ENCODE measurements around the gene PON3. TPM values are rescaled to one million over a fixed set of nuclear protein-coding genes. Genes with fewer than 3 reads are reported as not detected.

PON3 gene
- total RNA-seq: not detected

- Histone ChIP-seq H3K27me3 (replicated peaks; ENCODE audit: insufficient read depth) (peaks cover 10% of the 10 kb centered on the region), H3K27ac (no peak within 1 kb of the TSS), H3K4me3 (peak within 1 kb of the TSS; percentile 69), H3K9me3 (no peaks in the 10 kb centered on the region), H3K36me3 (no peaks in the 10 kb centered on the region), H3K4me1 (ENCODE audit: control insufficient read depth in 1 of 2, low read depth in 2 of 2) (peaks cover 0 to 9% of the 10 kb centered on the region in 2 donors)
- DNase-seq (ENCODE audit: low spot score) (no peak), ATAC-seq (ENCODE audit: insufficient number of reproducible peaks, low FRiP score, low read depth) (no peak)
- TF ChIP-seq CTCF (IDR thresholded peaks at IDR 0.05): no peak
Observed at GRCh38 chr7:95396136-95397032, at the start of gene PON3. Gene PON3, minus strand, starts transcription at chr7:95396375. Its CDS starts 25 bp downstream, at chr7:95396350.

DNA sequence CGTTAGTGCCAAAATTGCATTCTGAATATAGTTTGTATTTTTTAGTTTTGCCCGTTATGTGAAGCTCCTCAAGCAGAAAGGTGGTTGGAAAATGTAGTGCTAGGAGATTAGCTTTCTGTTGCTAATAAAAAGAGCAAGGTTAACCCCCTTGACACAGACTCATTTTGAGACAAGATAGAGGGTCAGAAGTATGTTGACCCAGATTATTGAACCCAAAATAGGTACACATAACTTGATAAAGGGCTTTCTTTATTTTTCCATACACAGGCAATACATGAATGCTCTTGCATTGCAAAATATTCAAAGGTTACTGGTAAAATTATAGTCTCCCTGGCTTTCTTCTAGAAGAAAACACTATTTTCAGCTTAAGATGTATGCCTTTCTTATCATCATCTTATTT, 48.6 kb upstream of the PON3 start:
- no peaks in the 10 kb centered on the region for H3K9me3 ChIP-seq
- no peak overlapping the region for H3K4me3 ChIP-seq
- no peak for TF ChIP-seq CTCF (IDR thresholded peaks at IDR 0.05)
- H3K4me1 ChIP-seq (ENCODE audit: control insufficient read depth in 1 of 2, low read depth in 2 of 2): no peaks in the 10 kb centered on the region
- no peaks in the 10 kb centered on the region for H3K36me3 ChIP-seq
- no peaks in the 10 kb centered on the region for H3K27me3 ChIP-seq (replicated peaks; ENCODE audit: insufficient read depth)
- no peak overlapping the region for H3K27ac ChIP-seq
- ATAC-seq (ENCODE audit: insufficient number of reproducible peaks, low FRiP score, low read depth) (no peak), DNase-seq (ENCODE audit: low spot score) (no peak)

DNA sequence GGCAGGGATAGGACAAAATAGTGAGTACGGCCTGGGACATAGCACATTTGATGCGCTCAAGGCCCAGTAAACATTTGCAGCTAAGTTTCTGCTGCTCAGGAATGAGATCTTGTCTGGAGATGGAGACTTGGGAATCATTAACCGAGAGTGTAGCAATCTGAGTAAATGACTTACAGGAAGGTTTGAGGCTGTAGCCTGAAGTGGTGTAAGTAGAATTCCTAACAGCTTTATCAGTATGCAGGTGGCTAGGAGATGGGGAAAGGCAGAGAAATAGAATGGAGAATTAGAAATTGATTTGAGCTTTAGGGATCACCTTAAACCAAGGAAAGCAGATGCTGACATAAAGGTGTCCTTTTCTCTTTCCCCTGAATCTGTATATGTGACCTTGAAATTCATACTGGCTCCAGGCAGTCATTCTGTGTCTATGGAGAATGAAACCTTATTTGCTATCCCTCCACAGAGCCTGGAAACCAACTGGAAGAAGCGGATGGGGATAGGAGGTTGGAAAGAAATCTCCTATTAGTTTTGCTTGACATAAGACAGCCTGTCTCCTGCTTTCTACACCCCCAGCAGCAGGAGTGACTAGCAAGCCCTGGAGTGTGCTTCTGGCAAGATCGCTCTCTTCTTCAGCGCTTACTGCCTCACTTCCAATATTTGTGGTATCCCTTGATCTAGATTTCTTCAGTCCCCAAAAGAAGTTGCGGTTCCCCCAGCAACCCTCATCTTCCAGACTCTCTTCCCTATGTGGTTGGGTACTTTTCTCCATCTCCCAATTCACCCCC, 45.1 kb upstream of the PON3 start:
- H3K36me3 ChIP-seq: no peaks in the 10 kb centered on the region
- H3K4me3 ChIP-seq: no peak overlapping the region
- no peak for ATAC-seq (ENCODE audit: insufficient number of reproducible peaks, low FRiP score, low read depth)
- H3K4me1 ChIP-seq (ENCODE audit: control insufficient read depth in 1 of 2, low read depth in 2 of 2): no peaks in the 10 kb centered on the region
- no peak for TF ChIP-seq CTCF (IDR thresholded peaks at IDR 0.05)
- H3K27ac ChIP-seq: no peak overlapping the region
- no peaks in the 10 kb centered on the region for H3K9me3 ChIP-seq
- DNase-seq (ENCODE audit: low spot score): no peak
- H3K27me3 ChIP-seq (replicated peaks; ENCODE audit: insufficient read depth): no peaks in the 10 kb centered on the region

- DNase-seq (ENCODE audit: low spot score) (no peak), ATAC-seq (ENCODE audit: insufficient number of reproducible peaks, low FRiP score, low read depth) (no peak)
- Histone ChIP-seq H3K4me3 (no peak overlapping the region), H3K27ac (no peak overlapping the region), H3K4me1 (ENCODE audit: control insufficient read depth in 1 of 2, low read depth in 2 of 2) (no peaks in the 10 kb centered on the region), H3K9me3 (no peaks in the 10 kb centered on the region), H3K36me3 (no peaks in the 10 kb centered on the region), H3K27me3 (replicated peaks; ENCODE audit: insufficient read depth) (no peaks in the 10 kb centered on the region)
- no peak for TF ChIP-seq CTCF (IDR thresholded peaks at IDR 0.05)
Observed at GRCh38 chr7:95440394-95441038, 44.3 kb upstream of the PON3 start.

DNA sequence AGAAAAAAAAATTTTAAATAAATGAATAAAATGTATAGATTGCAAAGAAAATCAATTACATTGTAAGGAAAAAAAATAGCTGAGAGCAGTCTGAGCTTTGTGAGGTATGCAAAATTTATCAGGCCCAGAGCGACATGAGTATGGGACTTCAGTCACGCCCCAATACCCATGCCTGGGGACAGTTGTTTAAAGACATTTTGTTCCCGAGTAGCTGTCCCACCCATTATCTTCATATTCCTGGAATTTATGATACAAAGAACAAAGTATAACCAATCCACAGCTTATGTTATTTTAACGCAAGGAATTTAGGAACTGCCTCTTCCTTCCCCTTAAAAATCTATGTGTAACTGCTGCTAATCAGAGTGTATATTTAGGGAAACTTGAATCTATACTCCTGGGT, 40.2 kb upstream of the PON3 start:
- DNase-seq (ENCODE audit: low spot score) (no peak), ATAC-seq (ENCODE audit: insufficient number of reproducible peaks, low FRiP score, low read depth) (no peak)
- Histone ChIP-seq H3K27ac (no peak overlapping the region), H3K27me3 (replicated peaks; ENCODE audit: insufficient read depth) (no peaks in the 10 kb centered on the region), H3K4me1 (ENCODE audit: control insufficient read depth in 1 of 2, low read depth in 2 of 2) (peaks cover 0 to 3% of the 10 kb centered on the region in 2 donors), H3K36me3 (no peaks in the 10 kb centered on the region), H3K9me3 (no peaks in the 10 kb centered on the region), H3K4me3 (no peak overlapping the region)
- TF ChIP-seq CTCF (IDR thresholded peaks at IDR 0.05): no peak
